ENCODE data around the gene SNX4.

- no peak for TF ChIP-seq CTCF (conservative IDR thresholded peaks at IDR 0.05; ENCODE audit: low read depth, low read length)
- no peak for TF ChIP-seq EZH2 (IDR thresholded peaks at IDR 0.05; ENCODE audit: borderline replicate concordance, low read depth, low read length, poor library complexity, severe bottlenecking)
These were observed 86.4 kb downstream of the SNX4 start for GRCh38 chr3:125433611-125434041.
